HG03039 (cell line): ENCODE measurements around the gene OR10K2.
"Not testable (repeated sequence)": the region's sequence is repeated elsewhere in the genome, so short reads cannot be mapped to it uniquely, and the experiment has no call there.

Experiments used
- ATAC-seq: cut with Tn5 transposase; IDR thresholded peaks from one replicate; pipeline ENCODE4 v1.9.1; 2021; ENCODE audit warnings: mild to moderate bottlenecking, moderate library complexity; ENCODE audit not compliant: unreplicated experiment

The OR10K2 gene, protein sequence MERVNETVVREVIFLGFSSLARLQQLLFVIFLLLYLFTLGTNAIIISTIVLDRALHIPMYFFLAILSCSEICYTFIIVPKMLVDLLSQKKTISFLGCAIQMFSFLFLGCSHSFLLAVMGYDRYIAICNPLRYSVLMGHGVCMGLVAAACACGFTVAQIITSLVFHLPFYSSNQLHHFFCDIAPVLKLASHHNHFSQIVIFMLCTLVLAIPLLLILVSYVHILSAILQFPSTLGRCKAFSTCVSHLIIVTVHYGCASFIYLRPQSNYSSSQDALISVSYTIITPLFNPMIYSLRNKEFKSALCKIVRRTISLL

DNA sequence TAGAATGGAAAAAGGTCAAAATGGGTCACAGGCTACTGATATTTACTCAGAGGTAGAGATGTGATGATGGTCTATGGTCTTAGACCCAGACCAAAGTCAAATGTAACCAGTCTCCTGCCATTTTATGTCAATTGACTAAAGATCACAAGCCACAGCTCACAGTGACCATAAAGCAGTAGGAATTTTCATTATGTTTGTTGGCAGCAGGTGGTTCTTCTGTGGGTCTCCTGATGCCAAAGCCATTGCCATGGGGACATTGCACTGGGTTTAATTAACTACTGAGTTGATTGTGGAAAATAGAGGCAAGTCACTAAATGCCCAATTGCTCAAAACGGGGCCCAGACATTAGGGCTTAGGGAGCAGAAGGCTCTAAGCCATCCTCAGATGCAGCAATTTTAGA, at the start of gene OR10K2:
Gene OR10K2, minus strand, starts transcription at position 101 of the 400 bp plus-strand sequence. CDS start 5,371 bp downstream, outside the sequence.
- ATAC-seq = no peak

DNA sequence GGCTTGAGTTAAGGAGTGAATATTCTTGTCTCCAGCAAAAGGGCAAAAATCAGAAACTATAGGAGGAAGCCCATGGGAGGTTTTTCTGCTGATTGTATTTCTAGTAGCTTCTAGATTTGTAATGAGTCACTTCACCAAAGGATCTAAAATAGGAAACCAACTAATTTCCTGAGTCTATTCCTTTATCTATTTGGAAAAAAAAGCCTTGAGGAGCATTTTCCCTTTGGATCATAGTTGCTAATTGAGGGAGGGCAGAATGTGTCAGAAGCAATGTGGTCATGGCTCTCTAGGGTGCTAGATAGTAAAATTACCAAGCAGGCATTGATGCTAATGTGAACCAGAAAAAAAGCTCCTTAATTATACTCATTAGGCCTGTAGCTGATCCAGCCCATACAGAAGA, 45.9 kb upstream of the OR10K2 start, which contains the start of gene OR10R2:
Gene OR10R2, plus strand, starts transcription at position 301 of the 400 bp plus-strand sequence. CDS start 106 bp downstream, outside the sequence.
- no peak for ATAC-seq

DNA sequence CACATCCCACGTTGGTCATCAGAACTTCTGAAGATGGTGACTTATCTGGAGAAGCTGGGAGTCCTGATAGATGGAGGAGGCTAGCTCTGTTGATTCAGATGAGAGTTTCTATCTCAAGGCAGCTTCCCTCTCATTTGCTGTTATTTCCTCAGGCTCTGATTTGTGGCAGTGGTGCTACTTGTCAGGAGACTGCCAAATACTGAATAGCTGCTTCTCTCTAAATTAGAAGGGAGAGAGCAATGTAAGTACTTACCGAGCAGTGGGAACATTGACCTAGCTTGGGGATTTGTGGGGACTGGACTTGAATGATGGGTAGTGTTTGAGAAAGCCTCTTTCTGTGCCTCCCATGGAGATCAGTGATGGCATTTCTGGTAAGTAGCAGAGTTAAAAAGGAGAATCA, 35.5 kb upstream of the OR10K2 start, which contains the start of gene OR10K1:
Gene OR10K1, plus strand, starts transcription at position 301 of the 400 bp plus-strand sequence. CDS start 3,728 bp downstream, outside the sequence.
- no peak for ATAC-seq

DNA sequence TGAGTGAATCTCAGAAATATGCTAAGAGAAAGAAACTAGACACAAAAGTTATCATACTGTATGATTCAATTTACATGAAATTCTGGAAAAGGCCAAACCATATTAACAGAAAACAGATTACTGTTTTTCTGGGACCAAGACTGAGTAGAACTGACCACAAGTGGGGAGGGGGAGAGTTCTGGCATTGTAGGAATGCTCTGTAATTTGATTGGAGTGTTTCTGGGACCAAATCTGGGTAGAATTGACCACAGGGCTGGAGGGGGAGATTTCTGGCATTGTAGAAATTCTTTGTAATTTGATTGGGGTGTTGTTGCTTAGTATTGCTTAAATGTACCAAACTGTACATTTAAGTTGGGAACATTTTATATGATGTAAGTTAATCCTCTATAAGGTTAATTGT, 32.2 kb upstream of the OR10K2 start:
- no peak for ATAC-seq

DNA sequence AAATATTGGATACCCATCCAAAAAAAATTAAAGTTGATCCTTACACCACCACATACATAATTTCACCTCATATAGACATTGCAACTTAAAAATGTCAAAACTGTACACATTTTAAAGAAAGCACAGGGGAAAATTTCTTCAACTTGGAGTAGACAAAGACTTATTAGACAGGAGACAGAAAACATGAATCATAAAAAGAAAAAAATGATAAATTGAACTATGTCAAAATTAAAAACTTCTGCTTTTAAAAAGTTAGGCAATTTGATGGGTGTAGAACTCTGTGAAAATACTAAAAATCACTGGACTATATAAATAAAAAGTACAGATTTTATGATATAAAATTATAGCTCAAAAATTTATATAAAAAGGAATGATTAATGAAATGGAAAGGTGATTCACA, 31.2 kb upstream of the OR10K2 start:
- no peak for ATAC-seq

DNA sequence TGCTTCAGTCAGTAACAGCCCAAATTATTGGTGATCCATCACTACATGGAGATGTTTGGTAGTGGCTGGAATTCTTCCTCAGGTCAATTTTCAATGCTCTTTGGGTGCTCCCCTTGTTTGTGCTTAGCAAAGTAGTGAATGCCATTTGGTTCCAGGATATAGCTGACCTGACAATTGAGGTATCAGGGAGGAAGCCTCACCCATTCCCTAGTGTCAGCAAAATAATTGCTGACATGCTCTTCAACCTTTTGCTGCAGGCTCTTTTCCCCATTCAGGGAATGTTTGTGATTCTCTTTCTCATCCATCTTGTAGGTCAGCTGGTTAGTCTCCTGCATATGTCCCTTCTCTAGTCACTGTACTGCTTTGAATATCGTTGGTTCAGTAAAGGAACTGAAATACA, 28.5 kb upstream of the OR10K2 start:
- ATAC-seq = no peak

DNA sequence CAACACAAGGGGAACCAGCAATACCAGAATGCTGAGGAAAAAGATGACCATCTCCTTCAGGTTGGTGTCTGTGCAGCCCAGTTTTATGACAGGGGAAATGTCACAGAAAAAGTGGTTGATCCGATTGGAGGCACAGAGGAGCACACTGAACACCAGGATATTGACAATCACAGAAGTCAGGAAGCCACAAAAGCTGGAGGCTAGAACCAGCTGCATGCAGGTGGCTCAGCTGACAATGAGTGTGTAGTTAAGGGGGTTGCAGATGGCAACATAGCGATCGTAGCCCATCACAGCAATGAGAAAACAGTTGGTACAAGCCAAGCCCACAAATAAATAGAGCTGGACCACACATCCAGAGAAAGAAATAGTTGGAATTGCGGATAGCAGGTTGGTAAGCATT, 19.3 kb upstream of the OR10K2 start:
- no peak for ATAC-seq

DNA sequence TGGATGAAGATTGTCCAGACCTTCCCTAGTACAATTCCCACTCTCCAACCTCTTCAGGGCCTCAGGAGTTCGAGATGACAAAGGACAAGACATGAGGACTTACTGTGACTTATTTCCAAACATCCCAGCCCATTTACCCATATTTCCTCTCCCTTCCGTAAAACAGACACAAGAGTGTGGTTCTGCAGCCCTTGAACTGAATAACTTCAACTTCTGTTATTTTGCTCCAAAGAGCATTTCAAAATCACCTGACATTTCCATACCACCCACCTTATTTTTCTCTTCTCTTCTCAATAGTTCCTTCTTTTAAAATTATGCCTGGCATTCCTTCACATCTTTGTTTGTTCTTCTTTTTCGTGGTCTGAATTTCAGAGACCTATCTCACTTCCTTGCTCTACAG, 8.7 kb upstream of the OR10K2 start:
- ATAC-seq = no peak

DNA sequence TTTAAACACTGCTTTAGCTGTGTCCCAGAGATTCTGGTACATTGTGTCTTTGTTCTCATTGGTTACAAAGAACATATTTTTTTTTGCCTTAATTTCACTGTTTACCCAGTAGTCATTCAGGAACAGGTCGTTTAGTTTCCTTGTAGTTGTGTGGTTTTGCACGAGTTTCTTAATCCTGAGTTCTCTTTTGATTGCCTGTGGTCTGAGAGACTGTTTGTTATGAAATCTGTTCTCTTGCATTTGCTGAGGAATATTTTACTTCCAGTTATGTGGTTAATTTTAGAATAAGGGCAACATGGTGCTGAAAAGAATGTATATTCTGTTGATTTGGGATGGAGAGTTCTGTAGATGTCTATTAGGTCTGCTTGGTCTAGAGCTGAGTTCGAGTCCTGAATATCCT, 4.1 kb upstream of the OR10K2 start:
- not testable (repeated sequence) for ATAC-seq

DNA sequence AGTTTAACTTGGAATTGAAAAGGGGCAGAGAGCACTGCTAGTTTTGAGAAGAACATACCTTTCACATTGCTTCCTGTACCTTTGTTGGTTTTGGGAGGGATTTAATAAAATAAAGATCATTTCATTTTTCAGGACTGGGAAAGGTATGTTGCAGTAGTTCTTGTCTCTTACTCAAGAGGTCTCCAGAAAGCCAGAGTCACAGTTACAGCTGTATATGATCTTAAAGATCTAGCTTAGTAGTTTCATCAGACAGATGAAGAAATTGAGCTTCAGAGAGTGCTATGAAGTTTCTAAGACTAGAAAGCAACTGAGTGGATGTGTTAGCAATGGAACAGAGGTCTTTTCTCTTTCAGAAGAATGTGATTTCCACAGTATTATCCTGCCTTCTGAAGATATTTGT, 1.0 kb downstream of the OR10K2 start:
- ATAC-seq = no peak

DNA sequence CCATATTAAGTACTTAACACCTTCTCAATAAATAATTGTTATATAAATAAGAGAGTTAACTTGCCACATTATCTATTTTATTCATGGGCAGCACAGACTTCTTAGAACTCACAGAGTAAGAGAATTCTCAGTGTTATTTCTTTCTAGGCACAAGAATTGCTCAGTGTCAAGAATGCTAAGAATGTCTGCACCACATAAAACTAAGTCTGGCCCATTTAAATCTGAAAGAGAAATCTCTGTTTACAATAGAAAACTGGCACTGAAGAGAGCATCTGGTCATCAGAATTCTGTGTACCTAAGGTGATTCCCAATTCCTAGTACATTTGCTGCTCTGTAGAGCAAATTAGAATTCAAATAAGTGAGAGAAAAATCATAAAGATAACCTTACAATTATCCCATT, 3.8 kb downstream of the OR10K2 start:
- ATAC-seq = no peak

DNA sequence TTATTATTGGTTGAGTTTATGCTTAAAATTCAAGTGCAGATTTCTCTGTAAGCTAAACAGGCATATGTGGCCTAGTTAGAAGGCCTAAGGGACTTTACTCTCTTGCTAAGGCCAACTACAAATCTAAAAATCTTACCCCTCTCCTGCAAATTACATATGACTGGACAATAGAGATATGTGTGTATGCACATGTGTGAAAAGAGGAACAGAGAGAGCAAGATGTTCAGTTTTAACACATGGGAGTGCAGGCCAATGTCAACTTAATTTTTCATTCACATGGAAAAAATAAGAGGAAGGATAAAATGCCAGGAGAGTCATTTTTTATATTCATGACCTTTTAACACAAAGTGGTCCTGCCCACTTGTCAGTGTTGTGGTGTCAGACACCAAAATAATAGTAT, 8.5 kb downstream of the OR10K2 start:
- no peak for ATAC-seq

DNA sequence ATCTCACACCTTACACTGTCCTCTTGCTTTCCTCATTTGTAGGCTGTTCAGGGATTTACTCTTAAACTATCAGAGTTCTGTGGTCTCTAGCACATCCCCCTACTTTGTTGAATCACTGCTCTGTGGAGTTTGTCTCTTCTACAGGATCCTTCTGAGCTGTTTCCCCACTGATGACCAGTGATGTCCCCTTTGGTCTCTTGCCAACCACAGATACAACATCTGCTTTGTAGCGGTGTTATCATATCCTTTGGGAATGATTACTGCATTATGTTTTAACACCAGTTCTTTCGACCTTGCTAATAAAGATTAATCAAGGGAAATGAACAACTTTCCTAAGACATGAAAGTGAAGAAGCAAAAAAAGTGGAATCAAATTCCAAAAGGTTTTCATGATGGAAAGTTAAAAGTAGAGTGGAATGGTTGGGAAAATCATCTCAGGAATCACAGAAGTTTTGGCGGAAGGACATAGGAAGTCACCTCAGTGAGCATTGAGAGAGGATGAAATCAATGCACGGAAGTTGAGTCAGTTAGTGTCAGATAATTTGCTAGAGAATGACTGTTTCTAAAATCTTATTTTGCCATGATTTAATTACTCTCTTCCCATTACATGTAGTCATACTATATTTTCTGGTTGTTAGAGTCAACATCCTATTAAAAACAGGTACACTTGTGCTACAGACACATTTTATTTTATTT, 11.2 kb downstream of the OR10K2 start:
- ATAC-seq = no peak

DNA sequence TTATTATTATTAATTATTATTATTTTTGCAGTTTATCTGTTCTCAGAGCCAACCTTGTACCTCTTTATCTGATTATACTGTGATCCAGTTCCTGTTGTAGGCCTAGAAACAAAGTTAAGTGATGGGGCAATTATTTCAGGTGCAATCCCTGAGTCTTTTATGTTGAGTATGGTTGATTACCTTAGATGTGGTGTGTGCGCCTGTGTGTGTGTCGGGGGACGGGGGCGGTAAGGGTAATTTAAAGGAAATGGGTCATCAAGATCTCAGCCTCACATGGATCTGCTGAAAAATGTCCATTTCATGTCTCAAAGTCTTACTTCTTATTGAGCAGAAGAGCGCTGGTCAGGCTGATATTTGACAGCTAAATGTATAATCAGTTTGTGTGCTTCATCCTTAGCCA, 18.9 kb downstream of the OR10K2 start:
- ATAC-seq = no peak

DNA sequence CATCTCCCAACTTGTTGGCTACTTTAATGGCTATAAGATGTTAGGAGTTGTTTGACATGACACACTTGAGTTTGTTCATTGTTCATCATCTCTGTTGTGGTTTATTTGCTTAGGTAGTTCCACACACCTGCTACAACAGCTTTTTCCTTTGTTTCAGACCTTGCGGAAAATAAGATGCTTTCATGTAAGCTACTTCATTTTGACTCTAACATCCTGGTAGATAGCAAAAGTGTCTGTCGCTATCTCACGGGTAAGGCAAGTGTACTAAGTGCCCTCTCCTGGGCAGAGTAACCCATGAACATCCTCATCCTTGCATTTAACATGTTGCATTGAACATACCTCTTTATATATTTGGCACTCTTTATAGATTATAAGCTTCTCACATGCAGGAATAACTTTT, 25.2 kb downstream of the OR10K2 start:
- ATAC-seq = no peak

DNA sequence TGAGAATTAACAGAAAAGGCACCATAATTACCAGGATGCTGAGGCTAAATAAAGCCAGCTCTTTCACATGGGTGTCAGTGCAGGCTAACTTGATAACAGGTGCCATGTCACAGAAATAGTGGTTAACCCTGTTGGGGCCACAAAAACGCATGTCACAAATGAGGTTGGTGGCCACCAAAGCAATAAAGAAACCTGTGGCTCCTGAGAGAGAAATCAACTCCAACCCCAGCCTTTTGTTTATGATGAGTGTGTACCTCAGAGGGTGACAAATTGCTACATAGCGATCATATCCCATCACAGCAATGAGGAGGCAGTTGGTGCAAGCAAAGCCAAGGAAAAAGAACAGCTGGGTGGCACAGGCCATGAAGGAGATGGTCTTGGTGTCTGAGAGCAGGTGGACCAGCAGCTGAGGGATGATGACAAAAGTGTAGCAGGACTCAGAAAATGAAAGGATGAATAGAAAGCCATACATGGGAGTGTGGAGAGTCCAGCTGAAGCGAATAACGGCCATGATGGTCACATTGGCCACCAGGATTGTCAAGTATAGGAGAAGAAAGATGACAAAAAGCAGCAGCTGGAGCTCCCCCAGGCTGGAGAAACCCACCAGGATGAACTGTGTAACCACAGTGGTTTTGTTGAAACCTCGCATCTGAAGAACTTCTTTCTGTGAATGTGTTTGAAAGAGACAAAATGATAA, 27.1 kb downstream of the OR10K2 start, which contains the start of gene OR10T2:
Gene OR10T2, minus strand, starts transcription at position 649 of the 697 bp plus-strand sequence. Its CDS starts 0 bp downstream, at position 649.
- ATAC-seq = no peak

DNA sequence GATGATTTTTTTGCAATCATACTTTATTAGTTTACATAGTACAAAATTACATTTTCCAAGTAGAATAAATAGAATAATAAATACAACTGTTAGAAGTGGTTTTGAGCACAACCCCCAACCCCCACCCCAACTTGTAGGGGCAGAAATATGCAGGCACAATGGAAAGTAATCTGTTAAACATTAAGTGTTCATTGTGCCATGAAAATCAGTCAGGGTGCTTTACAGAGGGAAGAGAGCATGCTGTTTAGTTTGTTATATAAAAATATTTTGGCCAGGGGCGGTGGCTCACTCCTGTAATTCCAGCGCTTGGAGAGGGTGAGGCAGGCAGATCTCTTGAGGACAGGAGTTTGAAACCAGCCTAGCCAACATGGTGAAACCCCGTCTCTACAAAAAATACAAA, 29.4 kb downstream of the OR10K2 start:
- ATAC-seq = no peak

DNA sequence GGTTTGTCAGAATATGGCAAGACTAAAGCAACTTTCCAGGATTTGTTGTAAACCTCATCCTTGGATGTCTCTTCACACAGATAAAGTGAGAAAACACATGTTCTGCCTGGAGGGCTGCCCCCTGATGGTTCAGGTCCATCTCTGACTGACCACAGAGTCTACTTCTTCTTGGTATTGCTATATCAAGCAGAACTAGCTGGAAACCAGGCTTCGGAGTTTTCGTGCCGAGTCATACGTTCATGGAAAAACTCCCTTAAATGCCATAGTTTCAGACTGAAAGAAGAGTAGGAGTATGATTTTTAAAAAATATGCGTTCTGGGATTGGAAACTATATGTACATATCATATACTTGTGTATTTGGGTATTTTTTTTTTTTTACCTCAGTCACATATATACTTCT, 32.6 kb downstream of the OR10K2 start:
- ATAC-seq = no peak

DNA sequence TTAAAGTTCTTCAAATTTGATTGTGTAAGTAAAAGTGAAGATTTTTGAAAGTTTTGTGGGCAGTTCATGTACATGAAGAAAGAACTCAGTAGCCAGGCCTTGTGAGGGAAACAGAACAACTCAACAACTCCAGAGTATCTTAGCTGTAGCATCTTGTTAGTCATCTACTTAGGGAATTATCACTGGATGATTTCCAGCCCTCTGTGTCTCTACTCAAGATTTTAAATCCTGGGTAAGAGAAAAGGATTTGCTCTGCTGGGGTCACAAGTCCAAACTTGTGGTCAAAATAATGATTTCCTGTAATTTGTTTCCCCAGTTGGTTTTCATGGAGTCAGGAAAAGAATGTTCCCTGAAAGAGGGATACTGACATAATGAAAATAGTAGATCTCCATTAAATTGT, 34.9 kb downstream of the OR10K2 start:
- no peak for ATAC-seq

DNA sequence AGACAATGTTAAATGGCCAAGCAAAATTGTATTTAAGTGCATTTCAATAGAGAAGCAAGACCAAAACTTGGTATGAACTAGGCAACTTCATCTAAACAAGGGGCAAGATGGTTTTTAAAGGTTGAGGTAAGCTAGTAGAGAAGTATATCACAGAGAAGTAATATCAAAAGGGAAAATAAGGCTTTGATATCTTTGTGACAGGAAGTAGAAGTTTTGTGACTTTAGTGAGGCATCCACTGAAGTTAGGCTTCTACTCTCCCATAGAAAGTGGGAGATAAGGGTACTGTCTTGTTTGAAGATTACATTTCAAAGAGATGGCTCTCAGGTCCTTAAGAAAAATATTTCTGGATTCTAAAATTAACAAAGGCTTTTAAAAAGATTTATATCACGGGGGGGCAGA, 35.7 kb downstream of the OR10K2 start:
- no peak for ATAC-seq

DNA sequence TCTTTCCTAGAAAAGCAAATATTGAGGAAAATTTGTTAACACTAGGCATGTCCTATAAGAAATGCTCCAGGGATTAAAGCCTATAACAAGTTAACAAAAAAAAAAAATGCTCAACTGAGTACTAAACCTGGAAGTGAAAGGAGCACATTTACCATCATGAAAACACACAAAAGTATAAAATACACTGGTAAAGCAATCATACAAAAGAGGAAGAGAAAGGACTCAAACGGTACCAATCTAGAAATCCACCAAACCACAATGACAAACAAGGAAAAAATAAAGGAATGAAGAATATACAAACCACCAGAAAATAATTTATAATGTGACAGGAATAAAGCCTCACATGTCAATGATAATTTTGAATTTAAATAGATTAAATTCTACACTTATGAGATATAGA, 51.2 kb downstream of the OR10K2 start:
- no peak for ATAC-seq

DNA sequence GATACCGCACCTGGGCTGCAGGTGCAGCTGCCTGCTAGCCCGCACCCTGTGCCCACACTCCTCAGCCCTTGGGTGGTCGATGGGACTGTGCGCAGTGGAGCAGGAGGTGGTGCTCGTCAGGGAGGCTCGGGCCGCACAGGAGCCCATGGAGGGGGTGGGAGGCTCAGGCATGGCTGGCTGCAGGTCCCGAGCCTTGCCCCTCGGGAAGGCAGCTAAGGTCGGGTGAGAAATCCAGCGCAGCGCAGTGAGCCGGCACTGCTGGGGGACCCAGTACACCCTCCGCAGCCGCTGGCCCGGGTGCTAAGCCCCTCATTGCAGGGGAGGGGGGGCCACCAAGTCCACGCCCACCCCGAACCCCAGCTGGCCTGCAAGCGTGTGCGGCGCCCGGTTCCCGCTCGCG, 51.9 kb downstream of the OR10K2 start:
- not testable (repeated sequence) for ATAC-seq
